CD14-positive monocyte (primary cell): Measurements from ENCODE around the gene MED13L. TPM values are rescaled to one million over a fixed set of nuclear protein-coding genes. Genes with fewer than 3 reads are reported as not detected.

Experiments
- DNase-seq, 3 donors: peaks; one replicate each; pipeline ENCODE4 v3.0.0-alpha.2; 2011 to 2022
- H2AFZ ChIP-seq: 2 replicates; pipeline ENCODE4 v1.6.0; 2012; ENCODE audit warnings: mild to moderate bottlenecking, low read depth, low read length, inconsistent platforms; ENCODE audit not compliant: insufficient read depth, poor library complexity, severe bottlenecking
- H3K27ac ChIP-seq, 2 donors: 1 replicate in 1 of 2; 2 replicates in 1 of 2; pipeline ENCODE4 v1.5.1; 2012 to 2013; ENCODE audit warnings: low read length in 2 of 2, control low read depth in 1 of 2, inconsistent platforms in 1 of 2, low read depth in 1 of 2, mild to moderate bottlenecking in 1 of 2
- H3K27me3 ChIP-seq, 2 donors: one replicate each; pipeline versions ENCODE4 v1.6.0 to v1.6.1; 2011 to 2013; ENCODE audit warnings: low read length in 2 of 2; ENCODE audit not compliant: control insufficient read depth in 2 of 2, insufficient read depth in 2 of 2
- H3K36me3 ChIP-seq, 2 donors: replicated peaks in 1 of 2; 1 replicate in 1 of 2; 2 replicates in 1 of 2; pipeline versions ENCODE4 v1.5.1 to v1.6.1; 2012 to 2013; ENCODE audit warnings: low read length in 2 of 2, control low read depth in 1 of 2, inconsistent platforms in 1 of 2, mild to moderate bottlenecking in 1 of 2; ENCODE audit not compliant: insufficient read depth in 2 of 2, control insufficient read depth in 1 of 2
- H3K4me1 ChIP-seq, 2 donors: 1 replicate in 1 of 2; 2 replicates in 1 of 2; pipeline versions ENCODE4 v1.5.1 to v1.6.1; 2012 to 2013; ENCODE audit warnings: low read length in 2 of 2, control low read depth in 1 of 2, inconsistent platforms in 1 of 2, mild to moderate bottlenecking in 1 of 2, moderate library complexity in 1 of 2; ENCODE audit not compliant: insufficient read depth in 2 of 2, control insufficient read depth in 1 of 2
- H3K4me2 ChIP-seq: replicated peaks from 2 replicates; pipeline ENCODE3; 2012; ENCODE audit warnings: low read length, moderate library complexity, mild to moderate bottlenecking; ENCODE audit not compliant: poor library complexity, severe bottlenecking; ENCODE audit errors: extremely low read depth
- H3K4me3 ChIP-seq, 3 experiments: fragments of 200-600 bp in 1 of 3; sonication (generic) in 1 of 3; replicated peaks in 1 of 3; 1 replicate in 2 of 3; 2 replicates in 1 of 3; pipeline ENCODE4 v1.5.1; 2011 to 2013; ENCODE audit warnings: low read length in 3 of 3, mild to moderate bottlenecking in 3 of 3, control low read depth in 2 of 3, low read depth in 2 of 3, inconsistent platforms in 1 of 3, moderate library complexity in 1 of 3
- H3K79me2 ChIP-seq: 2 replicates; pipeline ENCODE4 v1.6.0; 2012; ENCODE audit warnings: mild to moderate bottlenecking, control low read depth, inconsistent platforms, low read length, moderate library complexity; ENCODE audit not compliant: insufficient read depth
- H3K9ac ChIP-seq: 2 replicates; pipeline ENCODE4 v1.6.0; 2017; ENCODE audit warnings: low read length, mild to moderate bottlenecking; ENCODE audit not compliant: insufficient read depth, poor library complexity, severe bottlenecking
- H3K9me3 ChIP-seq, 2 donors: replicated peaks in 1 of 2; 1 replicate in 1 of 2; 2 replicates in 1 of 2; pipeline versions ENCODE4 v1.5.1 to v1.6.1; 2012 to 2013; ENCODE audit warnings: low read length in 2 of 2, control low read depth in 1 of 2; ENCODE audit not compliant: control insufficient read depth in 1 of 2, insufficient read depth in 1 of 2
- H4K20me1 ChIP-seq: 2 replicates; pipeline ENCODE4 v1.6.0; 2012; ENCODE audit warnings: mild to moderate bottlenecking, low read length, control low read depth, moderate library complexity; ENCODE audit not compliant: insufficient read depth
- H3K27ac Mint-ChIP-seq, 7 donors: one replicate each; pipeline ENCODE4 v1.8.0; 2020; ENCODE audit warnings: mild to moderate bottlenecking in 7 of 7, mixed read lengths in 7 of 7, moderate library complexity in 6 of 7, inconsistent platforms in 2 of 7
- H3K27me3 Mint-ChIP-seq, 3 donors: one replicate each; pipeline ENCODE4 v1.8.0; 2021 to 2022; ENCODE audit warnings: low read depth in 3 of 3, mild to moderate bottlenecking in 3 of 3, mixed read lengths in 3 of 3, moderate library complexity in 3 of 3, inconsistent platforms in 1 of 3
- H3K36me3 Mint-ChIP-seq, 2 donors: one replicate each; pipeline ENCODE4 v1.8.0; 2020; ENCODE audit warnings: mixed read lengths in 2 of 2, inconsistent platforms in 1 of 2, mild to moderate bottlenecking in 1 of 2
- H3K4me1 Mint-ChIP-seq: one replicate; pipeline ENCODE4 v1.8.0; 2020; ENCODE audit warnings: mild to moderate bottlenecking, mixed read lengths
- H3K4me3 Mint-ChIP-seq, 2 donors: one replicate each; pipeline ENCODE4 v1.8.0; 2020; ENCODE audit warnings: mild to moderate bottlenecking in 2 of 2, mixed read lengths in 2 of 2, moderate library complexity in 1 of 2
- H3K9me3 Mint-ChIP-seq, 7 donors: one replicate each; pipeline ENCODE4 v1.8.0; 2020 to 2022; ENCODE audit warnings: mixed read lengths in 7 of 7, mild to moderate bottlenecking in 6 of 7, moderate library complexity in 6 of 7, inconsistent platforms in 2 of 7
- CTCF ChIP-seq: fragments of 200-600 bp; IDR thresholded peaks from one replicate; pipeline ENCODE4 v1.8.0; 2022; ENCODE audit warnings: antibody characterized with exemption, mild to moderate bottlenecking
- WGBS: methylation state at CpG from one replicate; pipeline ENCODE4 v1.1.5; 2013; ENCODE audit warnings: missing lambda C conversion rate; ENCODE audit not compliant: insufficient coverage; 5-methylcytosine and 5-hydroxymethylcytosine counted together
- intact Hi-C, 2 donors: fragments of 100-400 bp; cut with micrococcal nuclease; formaldehyde crosslinking; loops; one replicate each; pipeline versions ENCODE4 v1.15.0 to v1.15.1; 2023
- polyA plus RNA-seq, 3 donors: library from polyadenylated mRNA; depleted of rRNA in 1 of 3; unstranded in 2 of 3; stranded (reverse) in 1 of 3; fragments of 300-500 nt in 2 of 3; fragments of >200 nt in 1 of 3; fragmentation: Illumina TruSeq in 2 of 3; gene quantifications; 1 replicate in 2 of 3; 2 replicates in 1 of 3; pipeline ENCODE4 v1.2.3, GENCODE V29; 2012 to 2021

Gene MED13L
- polyA plus RNA-seq, 3 donors = 4.4 to 42.0 (median 7.5) TPM

- Histone ChIP-seq H3K4me1 (no peaks in the 10 kb centered on the region), H3K27ac (no peak overlapping the region), H3K4me2 (no peak overlapping the region), H4K20me1 (no peaks in the 10 kb centered on the region), H3K79me2 (no peaks in the 10 kb centered on the region), H3K36me3 (no peaks in the 10 kb centered on the region), H3K4me3 (no peak overlapping the region), H3K27me3 (peaks cover 9 to 31% of the 10 kb centered on the region in 2 donors), H2AFZ (no peak overlapping the region), H3K9me3 (peaks cover 6 to 7% of the 10 kb centered on the region in 2 donors), H3K9ac (no peak overlapping the region)
- no peak for TF ChIP-seq CTCF
- no peak overlapping the region for H3K4me3 Mint-ChIP-seq
- intact Hi-C loops = no loop called here
- peaks cover 0 to 16% (median 9%) of the 10 kb centered on the region in 7 donors for H3K9me3 Mint-ChIP-seq
- no peak for DNase-seq
- H3K27me3 Mint-ChIP-seq = peaks cover 30 to 41% (median 31%) of the 10 kb centered on the region in 3 donors
- WGBS = 100% methylated on average over 1 of the region's 3 CpGs
- H3K27ac Mint-ChIP-seq = no peak overlapping the region
- no peaks in the 10 kb centered on the region for H3K36me3 Mint-ChIP-seq
- H3K4me1 Mint-ChIP-seq = peaks cover 2% of the 10 kb centered on the region
Measured at GRCh38 chr12:115920395-115921183, 356.9 kb downstream of the MED13L start.

- peaks cover 0 to 14% (median 9%) of the 10 kb centered on the region in 7 donors for H3K9me3 Mint-ChIP-seq
- Histone ChIP-seq H3K36me3 (no peaks in the 10 kb centered on the region), H2AFZ (no peak overlapping the region), H3K4me3 (no peak overlapping the region), H3K9me3 (peaks cover 6 to 7% of the 10 kb centered on the region in 2 donors), H3K27ac (no peak overlapping the region), H3K9ac (no peak overlapping the region), H3K4me1 (no peaks in the 10 kb centered on the region), H3K27me3 (peaks cover 14 to 37% of the 10 kb centered on the region in 2 donors), H3K79me2 (no peaks in the 10 kb centered on the region), H3K4me2 (no peak overlapping the region), H4K20me1 (no peaks in the 10 kb centered on the region)
- no peak overlapping the region for H3K27ac Mint-ChIP-seq
- H3K4me3 Mint-ChIP-seq = no peak overlapping the region
- intact Hi-C loops = no loop called here
- peaks cover 2% of the 10 kb centered on the region for H3K4me1 Mint-ChIP-seq
- H3K27me3 Mint-ChIP-seq = peaks cover 31 to 52% (median 33%) of the 10 kb centered on the region in 3 donors
- DNase-seq = no peak
- H3K36me3 Mint-ChIP-seq = no peaks in the 10 kb centered on the region
- no peak for TF ChIP-seq CTCF
- WGBS = 16% methylated on average over 4 of the region's 7 CpGs
Measured at GRCh38 chr12:115918763-115919162, 358.7 kb downstream of the MED13L start.
